NCI-H128 (cell line): ENCODE results near the gene FKBP5.
"Not testable (repeated sequence)": the region's sequence is repeated elsewhere in the genome, so short reads cannot be mapped to it uniquely, and the experiment has no call there.

Source experiments
- DNase-seq: peaks from one replicate; lab custom pipeline; 2025; ENCODE audit not compliant: unreplicated experiment; lab: John Stamatoyannopoulos, UW

Gene FKBP5

DNA sequence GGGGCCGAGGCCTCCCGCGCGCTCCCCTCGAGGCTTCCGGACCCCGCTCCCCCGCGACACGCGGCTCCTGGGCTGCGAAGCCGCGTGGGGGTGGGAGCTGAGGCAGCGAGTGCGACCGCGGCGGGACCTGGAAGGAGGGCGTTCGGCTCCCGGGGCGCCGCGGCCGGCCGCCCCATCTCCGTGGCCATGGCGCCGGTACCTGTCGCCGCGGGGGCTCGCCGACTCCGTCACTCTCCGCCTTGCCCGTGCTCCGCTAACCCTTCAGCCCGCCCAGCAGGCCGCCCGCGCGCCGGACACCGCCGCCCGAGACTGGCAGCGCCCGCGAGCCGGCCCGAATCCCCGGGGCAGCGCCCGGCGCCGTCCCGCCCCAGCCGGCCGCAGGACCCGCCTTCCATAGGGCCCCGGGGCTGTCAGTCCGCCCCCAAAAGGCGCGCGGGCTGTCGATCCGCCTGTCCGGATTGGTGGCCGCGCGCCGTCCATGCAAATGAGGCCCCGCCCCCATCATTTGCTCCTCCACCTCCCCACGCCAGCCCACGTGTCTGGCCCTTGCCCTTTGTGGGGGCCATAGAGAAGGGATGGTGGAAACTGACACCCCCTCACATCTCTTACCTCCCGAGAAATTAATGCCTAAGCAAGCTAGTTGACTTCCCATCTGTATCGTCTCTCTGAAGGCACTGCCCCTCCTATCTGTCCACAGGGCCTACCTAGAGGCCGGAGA, at the start of gene FKBP5:
Gene FKBP5, minus strand, starts transcription at position 311 of the 718 bp plus-strand sequence. CDS start 46,091 bp downstream, outside the sequence.
- peak; percentile 11 for DNase-seq

DNA sequence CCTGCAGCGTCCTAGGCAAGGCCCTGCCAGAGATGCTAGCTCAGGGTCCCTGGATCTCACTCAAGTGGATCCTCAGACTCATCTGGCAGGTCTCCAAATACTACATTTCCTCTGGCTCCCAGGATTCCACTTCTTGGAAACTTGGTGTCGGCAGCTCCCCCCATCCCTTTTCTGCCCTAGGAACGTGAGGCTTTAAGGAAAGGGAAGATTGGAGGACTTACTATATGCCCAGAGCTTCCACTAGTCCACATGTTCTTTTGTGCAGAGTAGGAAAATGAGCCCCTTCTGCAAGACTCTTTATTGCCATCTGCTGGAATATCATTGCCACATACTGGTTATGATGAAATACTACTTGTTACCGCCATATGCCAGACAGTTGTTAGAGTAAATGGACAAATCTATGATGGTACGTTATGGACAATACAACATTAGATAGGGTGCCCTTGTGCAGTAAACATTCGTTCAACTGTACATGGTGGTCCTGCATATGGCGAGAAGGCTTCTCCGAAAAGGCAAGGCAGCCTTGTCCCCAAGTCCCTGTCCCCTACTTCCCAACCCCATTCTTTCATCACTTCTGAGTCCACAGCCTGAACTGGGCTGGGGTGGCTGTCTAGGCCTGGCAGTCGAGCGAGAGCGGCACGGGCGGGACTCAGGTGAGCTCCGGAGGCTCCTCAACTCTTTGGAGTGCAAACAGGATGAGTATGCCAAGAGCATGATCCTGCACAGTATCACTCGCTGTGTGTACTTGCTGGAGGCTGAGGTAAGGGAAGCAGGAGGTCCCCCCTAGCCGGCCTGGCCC, 48.9 kb upstream of the FKBP5 start:
- peak; percentile 28 for DNase-seq

DNA sequence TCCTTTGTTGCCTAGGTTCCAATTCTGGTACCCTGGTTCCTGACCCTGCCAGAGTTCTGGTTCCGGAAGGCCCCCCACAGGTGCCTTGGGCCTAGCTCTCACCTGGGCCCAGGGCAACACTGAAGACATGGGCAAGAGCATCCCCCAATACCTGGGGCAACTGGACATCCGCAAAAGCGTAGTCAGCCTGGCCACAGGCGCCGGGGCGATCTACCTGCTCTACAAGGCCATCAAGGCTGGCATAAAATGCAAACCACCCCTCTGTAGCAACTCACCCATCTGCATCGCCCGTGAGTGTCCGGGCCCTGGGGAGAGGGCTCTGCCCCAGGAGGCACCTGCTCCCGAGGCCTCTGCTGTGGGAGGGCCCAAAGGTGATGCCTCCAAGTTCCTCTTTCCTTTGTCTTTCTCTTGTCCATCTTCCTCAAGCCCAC, 48.3 kb upstream of the FKBP5 start, which contains the start of gene ARMC12:
Gene ARMC12, plus strand, starts transcription at position 51 of the 431 bp plus-strand sequence. Its CDS starts 77 bp downstream, at position 128.
- no peak for DNase-seq

DNA sequence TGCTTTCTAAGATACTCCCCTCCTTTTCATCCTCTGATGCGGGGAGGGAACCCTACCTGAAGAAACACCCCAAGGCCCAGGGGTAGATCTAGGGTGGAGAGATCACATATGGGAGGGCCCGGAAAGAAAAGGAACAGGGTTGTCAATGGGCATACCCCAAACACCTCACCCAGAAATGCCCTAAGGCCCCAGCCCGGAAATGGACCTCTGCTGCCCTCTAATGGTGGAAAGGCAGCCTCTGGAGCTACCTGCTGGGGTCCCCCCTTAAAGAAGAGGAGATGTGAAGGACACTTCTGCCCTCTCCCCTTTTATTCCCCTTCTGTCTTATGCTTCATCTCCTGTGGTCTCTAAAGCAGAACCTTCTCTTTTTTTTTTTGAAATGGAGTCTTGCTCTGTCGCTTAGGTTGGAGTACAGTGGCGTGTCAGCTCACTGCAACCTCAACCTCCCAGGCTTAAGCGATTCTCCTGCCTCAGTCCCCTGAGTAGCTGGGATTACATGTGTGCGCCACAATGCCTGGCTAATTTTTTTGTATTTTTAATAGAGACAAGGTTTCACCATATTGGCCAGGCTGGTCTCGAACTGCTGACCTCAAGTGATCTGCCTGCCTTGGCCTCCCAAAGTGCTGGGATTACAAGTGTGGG, 47.7 kb upstream of the FKBP5 start:
- DNase-seq: peak; percentile 37

DNA sequence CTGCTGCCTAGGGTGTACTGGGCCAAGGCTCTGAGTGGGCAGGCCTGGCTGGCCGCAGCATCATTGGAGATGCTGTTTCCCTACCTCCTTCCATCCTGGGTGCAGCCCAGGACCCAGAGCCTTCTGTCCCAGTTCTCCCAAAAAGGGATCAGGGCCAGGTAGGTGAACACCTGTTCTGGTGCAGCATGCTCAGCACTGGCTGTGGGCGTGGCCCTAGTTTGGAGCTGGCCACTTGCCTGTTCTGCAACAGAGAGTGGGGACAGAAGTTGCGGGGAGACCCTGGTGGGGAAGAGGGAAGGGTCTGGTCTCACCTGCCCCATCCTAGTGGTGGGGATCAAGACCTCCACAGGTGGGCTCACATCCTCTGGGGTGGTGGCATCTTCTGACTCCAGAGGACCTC, 46.7 kb upstream of the FKBP5 start:
- no peak for DNase-seq

DNA sequence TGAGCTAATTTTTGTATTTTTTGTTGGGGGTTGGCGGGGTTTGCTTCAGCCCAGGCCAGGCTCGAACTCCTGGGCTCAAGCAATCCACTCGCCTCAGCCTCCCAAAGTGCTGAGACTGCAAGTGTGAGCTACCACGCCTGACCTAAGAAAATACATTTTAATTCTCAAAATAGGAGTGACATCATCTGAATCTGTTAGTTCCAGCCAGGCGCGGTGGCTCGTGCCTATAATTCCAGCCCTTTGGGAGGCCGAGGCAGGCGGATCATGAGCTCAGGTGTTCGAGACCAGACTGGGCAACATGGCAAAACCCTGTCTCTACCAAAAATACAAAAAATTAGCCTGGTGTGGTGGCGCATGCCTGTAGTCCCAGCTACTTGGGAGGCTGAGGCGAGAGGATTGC, 45.6 kb upstream of the FKBP5 start:
- DNase-seq: not testable (repeated sequence)

DNA sequence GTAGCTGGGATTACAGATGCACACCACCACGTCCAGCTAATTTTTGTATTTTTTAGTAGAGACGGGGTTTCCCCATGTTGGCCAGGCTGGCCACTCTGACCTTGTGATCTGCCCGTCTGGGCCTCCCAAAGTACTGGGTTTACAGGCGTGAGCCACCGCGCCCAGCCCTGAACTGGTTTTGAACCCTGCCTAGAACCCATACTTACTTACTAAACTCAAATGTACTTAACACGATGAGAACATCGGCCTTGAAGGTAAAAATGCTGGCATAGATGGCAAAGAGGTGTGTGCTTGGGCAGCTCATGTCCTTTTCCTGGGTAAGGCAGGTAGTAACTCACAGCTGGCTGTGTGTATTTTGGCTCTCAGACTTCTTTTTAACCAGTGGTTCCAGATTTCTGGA, 44.9 kb upstream of the FKBP5 start:
- DNase-seq: no peak

DNA sequence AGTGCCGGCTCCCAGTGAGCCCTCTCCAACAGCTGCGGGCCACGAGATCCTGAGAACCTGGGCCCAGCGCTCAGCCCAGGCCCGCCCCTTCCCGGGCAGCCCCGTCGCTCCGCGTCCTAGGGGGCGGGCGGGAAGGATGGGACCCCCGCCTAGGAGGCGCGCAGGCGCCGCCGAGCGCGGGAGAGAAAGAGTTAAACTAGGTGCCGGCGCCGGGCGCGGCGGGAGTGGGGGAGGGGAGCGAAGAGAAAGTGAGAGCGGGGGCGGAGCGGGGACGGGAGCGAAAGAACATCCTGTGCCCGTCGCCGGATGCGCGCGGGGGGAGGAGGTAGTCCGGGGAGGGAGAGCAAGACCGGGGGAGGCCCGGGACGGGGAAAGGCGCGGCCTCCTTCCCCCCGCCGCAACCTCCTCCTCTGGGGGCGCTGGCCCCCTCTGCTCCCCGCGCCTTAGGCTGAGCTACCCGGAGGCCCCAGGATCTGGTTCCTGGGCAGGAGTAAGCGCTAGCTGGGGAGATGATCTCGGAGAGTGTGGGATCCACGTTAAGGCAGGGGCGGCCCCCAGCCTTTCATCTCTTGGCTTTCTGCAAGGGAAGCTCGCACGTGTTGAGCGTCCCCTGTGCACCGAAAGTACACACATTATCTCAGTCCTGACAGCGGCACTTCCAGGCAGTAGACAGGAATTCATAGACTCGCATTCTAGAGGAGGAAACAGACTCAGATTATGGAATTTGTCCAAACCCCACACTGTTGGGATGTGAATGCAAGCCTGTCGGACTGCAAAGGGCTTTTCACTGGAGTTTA, 43.2 kb upstream of the FKBP5 start:
- peak; percentile 46 for DNase-seq

DNA sequence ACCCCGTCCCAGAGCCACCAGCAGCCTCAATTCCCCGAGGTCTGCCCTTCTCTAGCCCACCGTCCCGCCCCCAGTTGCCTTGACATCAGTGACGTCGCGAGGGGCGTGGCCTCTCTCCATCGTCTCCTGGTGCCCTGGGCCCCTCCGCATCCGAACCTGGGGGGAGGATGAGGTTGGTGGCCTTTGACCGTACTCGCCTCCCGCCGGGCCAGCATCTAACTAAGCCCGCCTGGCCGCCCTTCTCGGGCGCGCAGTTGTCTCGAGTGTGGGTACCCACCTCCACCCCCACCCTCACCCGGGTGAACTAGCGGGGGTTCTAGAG, 42.7 kb upstream of the FKBP5 start:
- DNase-seq: peak; percentile 75

DNA sequence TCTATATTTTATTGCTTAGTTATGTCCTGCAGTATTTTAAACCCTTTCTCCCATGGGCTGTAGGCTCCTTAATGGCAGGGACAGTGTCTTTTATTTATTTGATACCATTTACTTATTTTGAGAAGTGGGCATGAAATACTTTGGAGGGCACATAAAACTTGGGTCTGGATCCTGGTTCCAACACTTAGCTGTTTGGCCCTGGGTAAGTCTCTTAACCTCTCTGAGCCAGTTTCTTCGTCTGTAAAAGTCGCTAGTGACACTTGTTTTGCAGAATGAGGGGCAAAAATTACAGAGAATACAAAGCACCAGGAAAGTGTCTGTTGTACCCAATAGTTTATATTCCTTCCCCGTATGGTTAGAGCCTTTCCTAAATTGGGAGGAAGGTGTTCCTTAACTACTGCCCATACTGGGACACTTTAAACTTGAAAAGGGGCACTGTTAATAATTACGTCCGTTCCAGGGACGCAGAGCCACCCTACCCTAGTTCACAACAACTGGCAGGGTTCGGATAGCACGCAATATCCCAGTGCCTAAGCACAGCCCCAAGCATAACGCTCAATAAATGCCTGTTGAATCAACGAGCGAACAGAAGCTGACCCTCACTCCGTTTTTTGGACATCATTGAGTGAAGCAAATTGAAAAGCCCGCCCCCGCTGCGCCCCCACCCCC, 42.2 kb upstream of the FKBP5 start:
- DNase-seq: no peak

DNA sequence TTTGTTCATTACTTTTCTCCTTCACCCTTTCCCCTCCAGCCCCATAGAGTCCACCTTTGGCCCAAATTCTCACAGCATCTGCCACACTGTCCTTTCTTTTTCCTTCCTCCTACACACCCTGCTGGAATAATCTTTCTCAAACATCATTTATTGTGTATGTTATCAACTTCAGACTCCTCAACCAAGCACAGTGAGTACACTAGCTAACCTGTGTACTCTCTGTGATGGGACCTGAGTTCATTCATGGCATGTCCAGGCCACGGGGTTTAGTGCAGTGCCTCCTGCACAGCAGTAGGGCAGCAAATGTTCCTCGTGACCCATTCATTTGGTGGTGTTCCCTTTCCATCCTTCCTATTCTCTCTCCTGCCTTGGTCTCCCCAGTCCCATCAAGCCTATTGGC, 41.0 kb upstream of the FKBP5 start:
- no peak for DNase-seq

DNA sequence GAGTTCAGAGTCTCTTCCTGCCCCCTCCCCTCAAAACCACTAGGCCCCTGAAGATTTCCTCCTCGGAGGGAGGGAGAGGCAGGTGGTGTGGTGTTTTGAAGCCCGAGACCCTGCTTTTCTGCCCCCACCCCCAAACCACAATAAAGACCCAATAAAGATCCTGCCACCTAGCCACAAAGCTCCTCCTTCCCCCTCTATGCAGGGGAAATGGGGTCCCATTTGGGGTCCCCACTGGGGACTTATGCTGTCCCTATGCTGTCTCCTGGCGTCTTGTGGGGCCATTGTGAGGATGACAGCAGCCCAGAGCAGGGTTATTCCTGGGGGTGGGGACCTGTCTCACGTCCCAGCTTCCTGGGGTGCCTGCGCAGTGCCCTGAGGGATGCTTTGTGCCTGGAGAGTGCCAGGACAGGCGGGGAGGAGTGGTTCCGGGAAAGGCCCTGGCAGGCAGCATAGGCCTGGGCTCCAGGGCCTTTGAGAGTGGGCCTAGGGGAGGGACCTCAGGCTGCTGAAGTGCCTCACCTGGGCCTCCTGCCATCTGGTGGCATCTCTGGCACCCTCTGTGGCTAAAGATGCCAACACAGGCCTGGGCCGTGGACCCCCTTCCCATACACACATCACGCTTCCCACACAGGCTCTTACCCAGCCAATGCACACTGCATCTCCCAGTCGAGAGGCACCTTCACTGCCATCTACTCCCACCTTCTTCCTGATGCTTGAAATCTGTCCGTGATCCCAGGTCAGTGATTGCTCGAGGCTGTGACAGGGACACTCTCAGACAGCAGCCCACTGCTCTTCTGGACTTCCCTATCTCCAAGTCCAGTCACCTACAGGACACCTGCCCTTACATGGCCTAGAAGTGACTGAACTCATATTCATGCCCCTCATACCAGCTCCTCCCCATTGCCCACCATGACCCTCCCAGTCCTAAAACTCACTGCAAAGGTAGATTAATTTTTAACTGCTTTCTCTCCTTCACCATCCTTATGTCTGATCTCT, 40.3 kb upstream of the FKBP5 start:
- no peak for DNase-seq

DNA sequence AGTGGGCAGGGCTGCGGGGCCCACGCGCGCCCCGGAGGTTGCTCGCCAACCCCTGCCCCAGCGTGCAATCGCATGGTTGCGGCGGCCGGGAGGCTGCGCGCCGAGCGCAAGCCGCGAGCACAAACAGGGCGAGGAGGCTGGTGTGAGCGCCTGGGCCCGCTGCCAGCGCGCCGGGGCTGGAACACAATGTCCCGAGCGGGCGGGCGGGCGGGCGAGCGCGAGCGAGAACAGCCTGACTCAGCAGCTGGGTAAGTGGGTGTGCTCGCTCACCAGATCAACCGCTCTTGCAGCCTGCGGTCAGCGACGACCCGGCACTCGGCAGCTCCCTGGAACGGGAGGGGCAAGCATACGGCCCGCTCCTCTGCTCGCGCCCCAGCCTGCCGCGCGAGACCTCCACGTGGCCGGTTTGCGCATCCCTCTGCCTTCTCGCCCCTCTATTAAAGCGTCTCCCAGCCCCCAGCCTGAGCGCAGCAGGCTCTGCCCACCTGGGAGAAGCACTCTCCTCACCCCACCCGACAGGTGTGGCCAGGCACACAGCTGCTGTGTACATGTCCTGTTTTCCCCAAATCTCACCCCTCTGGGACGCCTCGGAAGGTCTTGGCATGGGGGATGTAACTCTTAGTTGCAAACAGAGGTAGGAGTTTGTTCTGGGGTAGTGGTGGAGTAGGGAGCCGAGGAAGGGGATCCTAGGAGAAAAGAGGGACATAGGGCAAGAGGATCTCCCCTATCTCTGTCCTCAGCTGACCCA, 39.4 kb upstream of the FKBP5 start:
- DNase-seq: peak; percentile 29

DNA sequence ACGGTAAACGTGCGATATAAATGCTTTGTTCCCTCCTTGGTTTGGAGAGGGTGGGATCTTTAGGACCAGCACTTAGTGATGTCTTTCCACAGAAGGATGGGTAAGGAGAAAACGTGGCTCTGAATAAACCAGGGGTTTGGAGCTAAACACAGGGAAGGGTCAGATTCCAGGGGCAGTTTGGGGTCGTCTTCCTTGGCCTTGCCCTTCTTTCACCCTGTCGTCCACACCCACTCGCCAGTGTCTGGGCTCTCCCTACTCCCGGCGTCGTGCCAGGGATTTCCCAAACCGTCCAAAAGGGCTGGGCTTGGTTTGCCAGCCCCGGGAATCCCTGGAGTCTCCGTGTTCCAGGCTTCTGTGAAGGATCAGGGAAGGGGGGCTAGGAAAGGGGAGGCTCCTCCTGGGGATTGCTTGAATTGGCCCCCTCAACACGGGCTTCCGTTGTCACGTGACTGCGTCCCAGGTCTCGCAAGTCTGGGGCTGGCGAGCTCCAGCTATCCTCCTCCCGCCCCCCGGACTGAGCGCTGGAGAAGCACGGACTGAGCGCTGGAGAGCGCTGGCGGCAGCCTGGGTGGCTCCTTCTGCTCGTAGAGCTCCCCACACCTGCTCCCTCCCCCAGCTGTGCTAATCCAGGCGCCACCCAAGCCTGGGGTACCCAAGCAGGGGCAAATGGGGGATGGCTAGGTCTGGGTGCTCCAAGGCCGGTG, 38.7 kb upstream of the FKBP5 start:
- DNase-seq: peak; percentile 57

DNA sequence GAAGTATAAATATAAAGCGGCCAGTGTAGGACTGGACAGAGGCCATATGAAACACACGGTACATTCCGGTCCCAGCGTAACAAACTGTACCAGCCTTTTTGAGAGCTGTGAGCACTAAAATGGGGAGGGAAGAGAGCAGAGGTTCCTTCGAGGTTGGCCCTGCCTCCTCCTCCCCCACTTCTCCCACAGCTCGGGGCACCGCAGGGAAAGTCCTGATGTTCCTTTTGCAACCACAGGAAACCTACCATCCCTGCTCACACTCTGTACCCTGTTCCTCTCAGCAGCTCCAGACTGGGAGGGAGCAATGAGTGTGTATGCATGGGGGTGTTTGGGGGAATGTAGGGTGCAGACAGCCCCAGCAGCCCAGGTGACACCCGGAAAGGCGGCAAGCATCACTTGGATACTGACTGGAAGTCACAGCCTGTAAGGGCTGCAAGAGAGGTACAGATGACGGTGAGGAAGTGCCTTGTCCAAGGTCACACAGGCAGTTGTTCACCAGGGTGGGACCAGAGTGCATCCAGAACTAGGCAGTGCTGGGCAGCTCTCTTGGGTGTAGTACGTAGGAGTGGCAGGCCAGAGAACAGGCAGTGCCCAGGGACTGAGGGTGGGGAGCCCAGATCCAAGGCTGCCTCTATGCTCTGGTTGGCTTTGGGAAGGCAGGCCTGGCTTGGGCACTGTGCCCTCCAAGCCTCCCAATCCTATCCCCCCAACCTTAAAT, 37.2 kb upstream of the FKBP5 start:
- DNase-seq: no peak

DNA sequence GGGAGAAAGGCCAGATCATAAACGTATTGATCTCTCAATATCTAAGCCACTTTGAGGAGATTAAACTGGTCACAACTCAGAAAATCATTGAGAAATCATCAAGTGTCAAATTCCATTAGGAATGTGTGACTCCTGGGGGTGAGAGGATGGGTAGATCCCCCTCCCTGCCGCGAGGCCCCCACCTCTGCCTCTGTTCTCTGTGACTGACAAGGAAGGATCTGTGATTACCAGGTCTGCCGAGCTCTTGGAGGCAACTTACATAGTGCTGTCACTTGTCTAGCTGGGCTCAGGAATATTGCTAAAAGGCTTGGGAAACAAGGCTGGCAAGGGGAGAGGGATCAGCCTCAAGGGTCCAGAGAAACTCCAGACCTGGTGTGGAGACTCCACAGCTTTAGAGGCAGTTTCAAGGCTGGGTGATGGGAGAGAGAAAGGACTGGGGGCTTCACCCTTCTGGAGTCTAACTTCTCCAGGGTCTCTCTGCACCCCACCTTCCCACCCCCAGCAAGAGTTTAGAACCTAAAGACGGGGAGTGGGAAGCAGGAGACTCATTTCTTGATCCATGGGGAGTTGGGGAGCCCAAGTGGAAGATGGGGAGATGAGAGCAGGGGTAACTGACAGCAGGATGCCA, 36.5 kb upstream of the FKBP5 start:
- DNase-seq: no peak

DNA sequence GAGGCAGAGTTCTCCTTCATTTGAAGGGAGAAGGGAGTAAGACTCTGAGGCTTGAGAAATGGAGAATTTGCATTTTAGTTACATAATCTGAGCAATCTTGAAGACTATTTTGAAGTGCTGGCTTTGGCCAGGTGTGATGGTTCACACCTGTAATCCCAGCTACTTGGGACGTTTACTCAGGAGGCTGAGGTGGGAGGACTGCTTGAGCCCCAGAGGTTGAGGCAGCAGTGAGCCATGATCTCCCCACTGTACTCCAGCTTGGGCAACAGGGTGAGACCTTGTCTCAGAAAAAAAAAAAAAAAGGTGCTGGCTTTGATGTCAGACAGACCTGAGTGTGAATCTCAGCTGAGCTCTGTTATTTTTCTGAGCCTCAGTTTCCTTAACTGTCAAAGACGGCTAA, 35.8 kb upstream of the FKBP5 start:
- no peak for DNase-seq
